GM18858 (cell line): ENCODE data around the gene FOXP3.

Source experiments
- ATAC-seq: cut with Tn5 transposase; IDR thresholded peaks from one replicate; pipeline ENCODE4 v1.9.1; 2021; ENCODE audit not compliant: unreplicated experiment

The FOXP3 gene

GRCh38 chrX:49276207-49276606 lies 11.7 kb upstream of the FOXP3 start:
- ATAC-seq: no peak

GRCh38 chrX:49273181-49273727 lies 8.7 kb upstream of the FOXP3 start:
- no peak for ATAC-seq

GRCh38 chrX:49272421-49272820 lies 7.9 kb upstream of the FOXP3 start:
- no peak for ATAC-seq

DNA sequence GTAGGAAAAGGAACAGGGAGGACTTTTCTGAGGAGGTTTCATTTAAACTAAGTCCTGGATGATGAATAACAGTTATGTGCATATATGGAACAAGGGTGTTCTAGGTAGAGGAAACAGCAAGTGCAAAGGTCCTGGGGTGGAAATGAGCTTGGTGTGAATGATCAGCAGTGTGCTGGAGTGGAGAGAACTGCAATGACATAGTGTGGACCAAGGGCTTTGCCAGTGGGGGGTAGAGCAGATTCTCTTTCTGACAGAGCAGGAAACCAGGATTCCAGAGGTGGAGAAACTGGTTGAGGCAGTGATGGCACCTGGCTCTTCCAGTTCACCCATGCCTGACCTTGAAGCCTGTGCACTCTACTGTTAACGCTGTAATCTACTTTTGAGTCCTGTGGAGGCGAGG lies 6.8 kb upstream of the FOXP3 start:
- no peak for ATAC-seq

DNA sequence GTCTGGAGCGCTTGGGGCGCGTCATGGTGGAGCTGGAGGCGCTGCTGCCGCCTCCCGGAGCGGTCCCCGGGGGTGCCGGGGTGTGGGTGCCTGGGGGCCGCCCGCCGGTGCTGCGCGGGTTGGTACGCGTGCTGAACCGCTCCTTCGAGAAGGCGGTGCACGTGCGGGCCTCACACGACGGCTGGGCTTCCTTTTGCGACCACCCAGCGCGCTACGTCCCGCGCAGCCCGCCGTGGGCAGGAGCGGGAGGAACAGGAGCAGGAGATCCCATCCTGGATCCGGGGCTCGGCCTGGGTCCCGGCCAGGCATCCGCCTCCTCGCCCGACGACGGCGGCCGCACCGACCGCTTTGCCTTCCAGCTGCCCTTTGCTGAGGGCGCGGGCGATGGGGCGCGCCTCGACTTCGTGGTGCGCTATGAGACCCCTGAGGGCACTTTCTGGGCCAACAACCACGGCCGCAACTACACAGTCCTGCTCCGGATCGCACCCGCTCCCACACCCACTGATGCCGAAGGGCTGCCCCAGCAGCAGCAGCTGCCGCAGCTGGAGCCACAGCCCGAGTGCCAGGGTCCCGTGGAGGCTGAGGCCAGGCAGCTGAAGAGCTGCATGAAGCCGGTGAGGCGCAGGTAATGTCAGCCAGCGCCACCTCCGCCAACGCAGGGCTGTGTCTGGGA lies 5.9 kb upstream of the FOXP3 start:
- no peak for ATAC-seq

GRCh38 chrX:49269767-49270248 lies 5.3 kb upstream of the FOXP3 start, which contains the start of gene PPP1R3F:
Gene PPP1R3F (plus strand): TSS chrX:49269793. CDS start chrX:49269870, 77 bp downstream.
- peak; percentile 19 for ATAC-seq

- ATAC-seq: peak; percentile 72
These were observed 4.7 kb upstream of the FOXP3 start for GRCh38 chrX:49269010-49269766.

DNA sequence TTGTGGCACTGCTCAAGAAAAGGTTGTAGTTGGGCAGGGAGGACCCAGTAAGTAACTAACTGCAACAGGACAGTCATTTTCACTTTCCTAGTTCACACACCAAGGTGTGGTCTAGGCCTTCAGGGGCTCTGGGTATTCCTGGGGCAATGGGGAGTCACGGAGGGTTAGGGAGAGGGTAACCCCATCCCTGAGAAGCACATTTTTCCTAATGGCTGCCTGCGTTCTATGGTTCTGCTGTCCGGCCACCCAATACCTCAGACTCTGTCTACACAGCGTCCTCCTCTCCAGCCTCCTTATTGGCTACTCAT lies 4.1 kb upstream of the FOXP3 start:
- no peak for ATAC-seq

DNA sequence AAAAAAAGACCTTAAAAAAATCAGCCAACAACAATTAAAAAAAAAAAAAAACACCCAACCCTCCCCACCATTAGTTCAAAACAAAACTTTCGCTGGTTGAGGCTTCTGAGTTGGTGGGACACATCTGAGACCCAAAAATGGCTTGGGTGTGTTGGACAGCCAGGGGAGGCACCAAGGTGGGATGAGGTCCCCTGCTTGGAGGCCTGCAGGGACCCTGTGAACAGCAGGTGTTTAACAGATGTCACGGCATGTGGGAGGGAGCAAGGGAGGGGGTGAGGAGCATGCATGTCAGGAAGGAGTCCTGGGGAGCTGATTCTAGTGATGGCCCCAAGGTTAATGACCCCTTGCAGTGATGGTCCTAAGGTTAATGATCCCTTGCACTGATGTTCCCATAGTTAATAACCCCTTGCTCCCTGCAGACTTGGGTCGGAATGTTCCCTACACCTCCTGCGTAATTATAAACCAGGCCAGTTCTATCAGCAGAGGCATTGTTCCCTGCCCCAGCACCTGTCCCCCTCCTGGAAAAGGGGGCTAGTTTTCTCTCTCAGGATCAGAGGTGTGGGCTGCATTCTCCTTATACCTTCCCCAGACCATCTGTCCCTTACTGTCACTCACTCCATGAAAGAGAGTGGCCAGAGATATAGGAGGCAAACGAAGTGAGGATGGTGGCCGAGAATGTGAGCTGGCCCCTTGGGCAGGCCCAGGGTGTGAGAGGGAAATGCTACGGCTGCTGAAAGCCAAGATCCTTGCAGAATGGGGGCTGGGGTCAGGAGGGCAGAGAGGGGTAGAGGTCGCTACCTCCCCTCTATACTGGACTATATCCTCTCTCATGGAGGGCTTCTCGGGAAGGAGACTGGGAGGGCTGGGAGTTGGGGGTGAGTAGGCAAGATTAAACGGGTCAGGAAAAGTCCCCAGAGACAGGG lies 2.3 kb upstream of the FOXP3 start:
- no peak for ATAC-seq

- ATAC-seq: no peak
These were observed 879 bp downstream of the FOXP3 start for GRCh38 chrX:49263631-49264030.

- ATAC-seq: no peak
These were observed 1.9 kb downstream of the FOXP3 start for GRCh38 chrX:49262603-49263002.

- no peak for ATAC-seq
These were observed 4.1 kb downstream of the FOXP3 start for GRCh38 chrX:49260221-49260985.

- ATAC-seq: no peak
These were observed 5.8 kb downstream of the FOXP3 start for GRCh38 chrX:49258749-49259124.

- ATAC-seq: no peak
These were observed 6.4 kb downstream of the FOXP3 start for GRCh38 chrX:49257846-49258748.

- no peak for ATAC-seq
These were observed 7.3 kb downstream of the FOXP3 start for GRCh38 chrX:49257074-49257790.

DNA sequence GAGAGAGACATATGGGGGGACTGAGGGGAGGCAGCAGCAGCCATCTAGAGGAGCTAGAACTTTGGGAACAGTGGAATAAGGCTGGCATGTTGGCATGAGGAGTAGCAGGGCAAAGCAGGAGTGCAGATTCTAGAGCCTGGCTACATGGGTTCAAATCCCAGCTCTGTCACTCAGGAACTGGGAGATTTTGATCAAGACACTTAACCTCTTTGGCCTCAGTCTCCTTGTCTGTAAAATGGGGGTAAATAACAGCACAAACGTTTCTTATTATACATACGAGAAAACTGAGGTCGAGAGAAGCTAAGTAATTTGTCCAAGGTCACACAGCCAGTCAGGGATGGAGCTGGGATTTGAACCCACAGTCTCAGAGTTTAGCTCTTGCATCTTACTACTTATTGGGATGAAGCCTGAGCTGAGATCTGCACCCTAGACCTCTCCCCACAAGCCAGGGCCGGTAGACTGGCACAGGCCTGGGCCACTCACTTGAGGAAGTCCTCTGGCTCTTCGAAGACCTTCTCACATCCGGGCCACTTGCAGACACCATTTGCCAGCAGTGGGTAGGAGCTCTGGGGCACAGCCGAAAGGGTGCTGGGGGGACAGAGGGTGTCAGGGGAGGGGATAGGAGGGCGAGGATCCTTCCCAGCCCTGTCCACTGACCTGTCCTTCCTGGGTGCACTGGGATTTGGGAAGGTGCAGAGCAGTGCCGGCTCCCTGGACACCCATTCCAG lies 8.1 kb downstream of the FOXP3 start:
- no peak for ATAC-seq

- ATAC-seq: no peak
These were observed 9.9 kb downstream of the FOXP3 start for GRCh38 chrX:49254639-49255038.

- no peak for ATAC-seq
These were observed 13.2 kb downstream of the FOXP3 start for GRCh38 chrX:49251325-49251724.
